ENCODE data around the gene VWA3B. TPM values are rescaled to one million over a fixed set of nuclear protein-coding genes. Genes with fewer than 3 reads are reported as not detected.

The VWA3B gene
- total RNA-seq, 4 donors from 2014 or later: 0.27 TPM; not detected in 3

DNA sequence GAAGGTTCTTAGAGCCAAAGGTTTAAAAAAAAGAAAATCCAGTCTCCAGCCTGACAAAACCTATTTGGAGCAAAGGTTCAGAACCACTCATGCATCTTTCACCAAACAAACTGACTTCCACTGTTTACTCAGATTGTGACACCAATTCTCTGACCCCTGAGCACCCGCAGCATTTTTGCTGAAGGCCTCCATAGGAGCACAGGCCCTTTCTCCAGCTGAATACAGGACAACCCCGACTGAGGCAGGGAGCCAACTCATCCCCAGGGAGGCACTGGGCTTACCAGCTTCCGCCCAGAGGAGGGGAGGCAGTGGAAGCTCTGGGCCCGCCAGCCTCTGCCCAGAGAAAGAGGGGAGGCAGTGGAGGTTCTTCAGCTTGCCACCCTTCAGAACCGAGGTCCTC, 208.3 kb downstream of the VWA3B start:
- H3K4me1 ChIP-seq: peaks cover 0 to 9% (median 0%) of the 10 kb centered on the region in 4 donors
- no peaks in the 10 kb centered on the region for H3K27me3 ChIP-seq
- H3K4me3 ChIP-seq: no peak overlapping the region
- H3K36me3 ChIP-seq: no peaks in the 10 kb centered on the region
- TF ChIP-seq, protein P1, sequence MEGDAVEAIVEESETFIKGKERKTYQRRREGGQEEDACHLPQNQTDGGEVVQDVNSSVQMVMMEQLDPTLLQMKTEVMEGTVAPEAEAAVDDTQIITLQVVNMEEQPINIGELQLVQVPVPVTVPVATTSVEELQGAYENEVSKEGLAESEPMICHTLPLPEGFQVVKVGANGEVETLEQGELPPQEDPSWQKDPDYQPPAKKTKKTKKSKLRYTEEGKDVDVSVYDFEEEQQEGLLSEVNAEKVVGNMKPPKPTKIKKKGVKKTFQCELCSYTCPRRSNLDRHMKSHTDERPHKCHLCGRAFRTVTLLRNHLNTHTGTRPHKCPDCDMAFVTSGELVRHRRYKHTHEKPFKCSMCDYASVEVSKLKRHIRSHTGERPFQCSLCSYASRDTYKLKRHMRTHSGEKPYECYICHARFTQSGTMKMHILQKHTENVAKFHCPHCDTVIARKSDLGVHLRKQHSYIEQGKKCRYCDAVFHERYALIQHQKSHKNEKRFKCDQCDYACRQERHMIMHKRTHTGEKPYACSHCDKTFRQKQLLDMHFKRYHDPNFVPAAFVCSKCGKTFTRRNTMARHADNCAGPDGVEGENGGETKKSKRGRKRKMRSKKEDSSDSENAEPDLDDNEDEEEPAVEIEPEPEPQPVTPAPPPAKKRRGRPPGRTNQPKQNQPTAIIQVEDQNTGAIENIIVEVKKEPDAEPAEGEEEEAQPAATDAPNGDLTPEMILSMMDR (IDR thresholded peaks at IDR 0.05): no peak
- no peak for TF ChIP-seq POLR2A (IDR thresholded peaks at IDR 0.05)
- no peak overlapping the region for H3K27ac ChIP-seq
- no peak for DNase-seq
- no peaks in the 10 kb centered on the region for H3K9me3 ChIP-seq

- Histone ChIP-seq H3K27me3 (no peaks in the 10 kb centered on the region), H3K9me3 (no peaks in the 10 kb centered on the region), H3K4me1 (peaks cover 0 to 9% (median 0%) of the 10 kb centered on the region in 4 donors)
These were observed 208.9 kb downstream of the VWA3B start for GRCh38 chr2:98295721-98296414.

GRCh38 chr2:98296440-98296839, 209.5 kb downstream of the VWA3B start:
- Histone ChIP-seq H3K4me3 (no peak overlapping the region), H3K9me3 (no peaks in the 10 kb centered on the region), H3K27ac (no peak overlapping the region), H3K4me1 (peaks cover 0 to 9% (median 0%) of the 10 kb centered on the region in 4 donors), H3K36me3 (no peaks in the 10 kb centered on the region), H3K27me3 (no peaks in the 10 kb centered on the region)
- no peak for TF ChIP-seq POLR2A (IDR thresholded peaks at IDR 0.05)
- TF ChIP-seq, protein P1 (IDR thresholded peaks at IDR 0.05): no peak
- DNase-seq: no peak

More at GRCh38 chr2:98295721-98296414, 208.9 kb downstream of the VWA3B start:
- no peak for DNase-seq
- TF ChIP-seq, protein P1 (IDR thresholded peaks at IDR 0.05): no peak
- no peak for TF ChIP-seq POLR2A (IDR thresholded peaks at IDR 0.05)
- Histone ChIP-seq H3K4me3 (no peak overlapping the region), H3K27ac (no peak overlapping the region), H3K36me3 (no peaks in the 10 kb centered on the region)

GRCh38 chr2:98297817-98298682, 211.1 kb downstream of the VWA3B start:
- Histone ChIP-seq H3K4me1 (peaks cover 0 to 9% (median 0%) of the 10 kb centered on the region in 4 donors), H3K4me3 (no peak overlapping the region), H3K27ac (peak overlapping the region in 1 of 4 donors; percentile 42), H3K36me3 (no peaks in the 10 kb centered on the region), H3K9me3 (no peaks in the 10 kb centered on the region), H3K27me3 (no peaks in the 10 kb centered on the region)
- no peak for DNase-seq
- no peak for TF ChIP-seq POLR2A (IDR thresholded peaks at IDR 0.05)
- TF ChIP-seq, protein P1 (IDR thresholded peaks at IDR 0.05): no peak

GRCh38 chr2:98298683-98299164, 211.8 kb downstream of the VWA3B start:
- no peaks in the 10 kb centered on the region for H3K36me3 ChIP-seq
- H3K9me3 ChIP-seq: no peaks in the 10 kb centered on the region
- H3K4me1 ChIP-seq: peaks cover 0 to 9% (median 0%) of the 10 kb centered on the region in 4 donors
- DNase-seq: no peak
- H3K4me3 ChIP-seq: no peak overlapping the region
- no peaks in the 10 kb centered on the region for H3K27me3 ChIP-seq
- no peak for TF ChIP-seq POLR2A (IDR thresholded peaks at IDR 0.05)
- TF ChIP-seq, protein P1 (IDR thresholded peaks at IDR 0.05): no peak
- H3K27ac ChIP-seq: peak overlapping the region in 2 of 4 donors; percentile 42 to 60
